ENCODE data around the gene TMEM38A.
"Not testable (repeated sequence)": the region's sequence is repeated elsewhere in the genome, so short reads cannot be mapped to it uniquely, and the experiment has no call there.

Gene TMEM38A

GRCh38 chr19:16640951-16641350, 20.0 kb upstream of the TMEM38A start:
- no peak for FAIRE-seq

GRCh38 chr19:16641695-16642094, 19.2 kb upstream of the TMEM38A start:
- no peak for FAIRE-seq

- FAIRE-seq = no peak
These were observed 15.8 kb upstream of the TMEM38A start for GRCh38 chr19:16645140-16645539.

GRCh38 chr19:16649734-16650133, 11.2 kb upstream of the TMEM38A start:
- FAIRE-seq = no peak

GRCh38 chr19:16650821-16651220, 10.1 kb upstream of the TMEM38A start:
- FAIRE-seq = no peak

GRCh38 chr19:16651421-16652188, 9.3 kb upstream of the TMEM38A start:
- FAIRE-seq = not testable (repeated sequence)

GRCh38 chr19:16652854-16653253, 8.1 kb upstream of the TMEM38A start:
- FAIRE-seq = no peak

- no peak for FAIRE-seq
These were observed 6.8 kb upstream of the TMEM38A start for GRCh38 chr19:16654140-16654539.

- no peak for FAIRE-seq
These were observed 6.3 kb upstream of the TMEM38A start for GRCh38 chr19:16654627-16655026.

GRCh38 chr19:16655727-16656126, 5.2 kb upstream of the TMEM38A start:
- FAIRE-seq = no peak

- no peak for FAIRE-seq
These were observed 3.6 kb upstream of the TMEM38A start for GRCh38 chr19:16657384-16657783.

- no peak for FAIRE-seq
These were observed 1.5 kb upstream of the TMEM38A start for GRCh38 chr19:16659464-16659831.

- peak; percentile 92 for FAIRE-seq
These were observed 869 bp upstream of the TMEM38A start, which contains the start of gene SMIM7 for GRCh38 chr19:16659832-16660708. SMIM7 (minus strand) TSS chr19:16660144; CDS start chr19:16660110, 34 bp downstream.

GRCh38 chr19:16661480-16662034, 618 bp downstream of the TMEM38A start:
- no peak for FAIRE-seq

- FAIRE-seq = no peak
These were observed 7.2 kb downstream of the TMEM38A start for GRCh38 chr19:16668176-16668575.

GRCh38 chr19:16668702-16669101, 7.8 kb downstream of the TMEM38A start:
- FAIRE-seq = not testable (repeated sequence)

- no peak for FAIRE-seq
These were observed 9.4 kb downstream of the TMEM38A start for GRCh38 chr19:16670291-16670690.

- no peak for FAIRE-seq
These were observed 10.8 kb downstream of the TMEM38A start for GRCh38 chr19:16671652-16672274.

GRCh38 chr19:16673231-16673630, 12.3 kb downstream of the TMEM38A start:
- FAIRE-seq = no peak

GRCh38 chr19:16673839-16674238, 12.9 kb downstream of the TMEM38A start:
- not testable (repeated sequence) for FAIRE-seq

GRCh38 chr19:16676101-16676798, 15.3 kb downstream of the TMEM38A start:
- no peak for FAIRE-seq

- no peak for FAIRE-seq
These were observed 16.1 kb downstream of the TMEM38A start for GRCh38 chr19:16677055-16677454.
